Measurements from ENCODE around the gene OOSP4B.
"Not testable (repeated sequence)": the region's sequence is repeated elsewhere in the genome, so short reads cannot be mapped to it uniquely, and the experiment has no call there.

The OOSP4B gene

DNA sequence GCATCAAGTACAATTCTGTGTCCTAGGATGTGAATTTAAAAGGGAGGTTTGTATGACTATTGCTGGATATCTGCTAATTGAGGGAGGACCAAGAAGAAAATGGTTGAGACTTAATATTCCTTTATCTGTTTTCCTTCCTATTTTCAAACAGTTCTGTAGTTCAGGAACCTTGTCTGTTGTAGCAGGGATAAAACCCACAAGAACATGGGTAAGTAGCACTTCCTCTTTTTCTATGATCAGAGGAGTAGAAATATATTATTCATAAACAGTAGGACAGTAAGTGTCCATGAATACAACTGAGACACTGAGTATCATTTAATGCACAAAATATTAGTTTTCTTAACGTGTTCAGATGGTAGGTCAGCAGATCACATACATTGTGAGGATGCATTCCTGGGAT, 47.1 kb downstream of the OOSP4B start:
- no peak for DNase-seq

GRCh38 chr11:60065801-60066200, 48.8 kb downstream of the OOSP4B start:
- DNase-seq: no peak

- no peak for DNase-seq
Measured at GRCh38 chr11:60069450-60069849, 52.5 kb downstream of the OOSP4B start.

- not testable (repeated sequence) for DNase-seq
Measured at GRCh38 chr11:60071644-60072043, 54.7 kb downstream of the OOSP4B start.

DNA sequence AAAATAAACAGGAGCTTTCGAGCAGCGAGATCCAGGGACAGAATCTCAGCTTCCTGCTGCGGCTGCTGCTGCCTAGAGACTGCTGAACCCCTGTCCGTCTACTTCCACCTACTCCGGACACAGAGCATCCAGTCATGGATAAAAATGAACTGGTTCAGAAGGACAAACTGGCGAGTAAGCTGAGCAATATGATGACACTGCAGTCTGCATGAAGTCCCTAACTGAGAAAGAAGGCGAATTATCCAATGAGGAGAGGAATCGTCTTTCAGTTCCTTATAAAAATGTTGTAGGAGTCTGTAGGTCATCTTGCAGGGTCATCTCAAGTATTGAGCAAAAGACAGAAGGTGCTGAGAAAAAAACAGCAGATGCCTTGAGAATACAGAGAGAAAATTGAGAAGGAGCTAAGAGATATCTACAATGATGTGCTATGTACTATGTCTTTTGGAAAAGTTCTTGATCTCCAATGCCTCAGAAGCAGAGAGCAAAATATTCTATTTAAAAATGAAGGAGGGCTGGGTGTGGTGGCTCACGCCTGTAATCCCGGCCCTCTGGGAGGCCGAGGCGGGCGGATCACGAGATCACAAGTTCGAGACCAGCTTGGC, 60.3 kb downstream of the OOSP4B start:
- DNase-seq: no peak

- no peak for DNase-seq
Measured at GRCh38 chr11:60077981-60078380, 61.0 kb downstream of the OOSP4B start.

DNA sequence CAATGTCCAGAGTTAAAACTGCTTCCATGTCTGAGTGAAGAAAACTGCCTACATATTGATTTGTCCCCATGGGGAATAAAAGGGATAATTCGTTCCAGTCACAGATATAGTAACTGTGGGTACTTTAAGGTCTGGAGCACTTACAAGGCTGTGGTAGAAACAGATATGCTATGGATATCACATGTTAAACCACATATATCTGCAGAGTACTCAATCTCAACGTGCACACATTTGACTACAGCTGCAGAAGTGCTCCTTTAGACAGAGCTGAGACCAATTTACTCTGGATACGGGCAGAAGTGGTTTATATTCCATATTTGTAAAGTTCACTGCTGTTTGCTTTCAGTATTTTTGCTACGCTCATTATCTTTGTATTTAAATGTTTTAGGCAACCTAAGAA, 61.8 kb downstream of the OOSP4B start:
- no peak for DNase-seq

- no peak for DNase-seq
Measured at GRCh38 chr11:60080535-60080934, 63.6 kb downstream of the OOSP4B start.
